DND-41 (cell line): ENCODE data around the gene CIRBP.

ENCODE experiments used
- EZH2 ChIP-seq: IDR thresholded peaks from 3 replicates; pipeline ENCODE4 v1.6.1; 2012; ENCODE audit warnings: borderline replicate concordance, low read depth, mild to moderate bottlenecking, moderate library complexity, low read length, inconsistent platforms; ENCODE audit not compliant: severe bottlenecking
- TF ChIP-seq, protein P1 (sequence below): IDR thresholded peaks from 2 replicates; pipeline ENCODE4 v1.5.1; 2012; ENCODE audit warnings: borderline replicate concordance, low read length, moderate library complexity, mild to moderate bottlenecking; ENCODE audit not compliant: poor library complexity, severe bottlenecking; ENCODE audit errors: extremely low read depth

DNA sequence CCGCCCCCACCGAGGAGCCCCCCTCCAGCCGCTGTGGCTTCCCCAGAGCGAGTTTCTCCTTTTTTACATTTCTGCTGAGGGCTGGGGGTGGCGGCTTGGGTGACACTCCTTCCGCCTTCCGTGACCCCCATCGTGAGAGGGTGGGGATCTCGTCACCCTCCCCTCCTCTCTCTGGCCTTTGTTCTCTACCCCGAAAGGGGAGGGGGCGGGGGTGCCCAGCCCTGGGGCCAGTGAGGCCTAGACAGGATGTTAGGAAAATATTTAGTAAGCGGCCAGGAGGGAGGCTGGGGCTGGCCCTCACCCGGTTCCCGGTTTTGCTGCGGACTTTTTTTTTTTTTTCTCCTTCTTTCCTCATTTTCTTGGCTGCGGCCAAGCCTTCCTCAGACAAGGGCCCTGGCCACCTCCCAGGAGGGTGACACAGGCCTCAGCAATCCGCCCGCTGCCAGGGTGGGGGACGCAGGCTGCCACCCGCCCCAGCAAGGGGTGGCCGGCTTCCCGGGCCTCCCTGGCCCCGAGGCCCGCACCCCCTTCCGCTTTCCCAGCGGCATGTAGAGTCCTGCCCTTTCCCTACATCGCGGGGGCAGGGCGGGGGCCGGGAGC, 16.8 kb upstream of the CIRBP start:
- TF ChIP-seq, protein P1, sequence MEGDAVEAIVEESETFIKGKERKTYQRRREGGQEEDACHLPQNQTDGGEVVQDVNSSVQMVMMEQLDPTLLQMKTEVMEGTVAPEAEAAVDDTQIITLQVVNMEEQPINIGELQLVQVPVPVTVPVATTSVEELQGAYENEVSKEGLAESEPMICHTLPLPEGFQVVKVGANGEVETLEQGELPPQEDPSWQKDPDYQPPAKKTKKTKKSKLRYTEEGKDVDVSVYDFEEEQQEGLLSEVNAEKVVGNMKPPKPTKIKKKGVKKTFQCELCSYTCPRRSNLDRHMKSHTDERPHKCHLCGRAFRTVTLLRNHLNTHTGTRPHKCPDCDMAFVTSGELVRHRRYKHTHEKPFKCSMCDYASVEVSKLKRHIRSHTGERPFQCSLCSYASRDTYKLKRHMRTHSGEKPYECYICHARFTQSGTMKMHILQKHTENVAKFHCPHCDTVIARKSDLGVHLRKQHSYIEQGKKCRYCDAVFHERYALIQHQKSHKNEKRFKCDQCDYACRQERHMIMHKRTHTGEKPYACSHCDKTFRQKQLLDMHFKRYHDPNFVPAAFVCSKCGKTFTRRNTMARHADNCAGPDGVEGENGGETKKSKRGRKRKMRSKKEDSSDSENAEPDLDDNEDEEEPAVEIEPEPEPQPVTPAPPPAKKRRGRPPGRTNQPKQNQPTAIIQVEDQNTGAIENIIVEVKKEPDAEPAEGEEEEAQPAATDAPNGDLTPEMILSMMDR, result no peak
- TF ChIP-seq EZH2, result no peak
